GM23338 (cell line): Measurements from ENCODE around the gene GLYATL1B. TPM values are rescaled to one million over a fixed set of nuclear protein-coding genes. Genes with fewer than 3 reads are reported as not detected.
"Not testable (repeated sequence)": the region's sequence is repeated elsewhere in the genome, so short reads cannot be mapped to it uniquely, and the experiment has no call there.

Experiments
- ATAC-seq: fragments of 200-7000 bp; cut with Tn5 transposase; 3 replicates; pipeline ENCODE4 v1.9.1; 2020
- DNase-seq: peaks from one replicate; pipeline ENCODE4 v3.0.0-alpha.2; 2015; ENCODE audit warnings: low spot score
- H2AFZ ChIP-seq: fragments of 200-600 bp; sonication (generic); 2 replicates; pipeline ENCODE4 v1.8.0; 2016; ENCODE audit warnings: antibody characterized with exemption, mild to moderate bottlenecking, moderate library complexity
- H3F3A ChIP-seq: fragments of 200-600 bp; sonication (generic); replicated peaks from 2 replicates; pipeline ENCODE4 v1.8.0; 2017; ENCODE audit warnings: antibody characterized with exemption, mixed run types, low read depth
- H3K27ac ChIP-seq: fragments of 200-600 bp; sonication (generic); 2 replicates; pipeline ENCODE4 v1.6.1; 2016; ENCODE audit warnings: low read depth
- H3K27me3 ChIP-seq: fragments of 200-600 bp; sonication (generic); 2 replicates; pipeline ENCODE4 v1.8.0; 2016; ENCODE audit warnings: mild to moderate bottlenecking, mixed run types, moderate library complexity; ENCODE audit not compliant: insufficient read depth
- H3K36me3 ChIP-seq: fragments of 200-600 bp; sonication (generic); 2 replicates; pipeline ENCODE4 v1.8.0; 2016; ENCODE audit warnings: mild to moderate bottlenecking; ENCODE audit not compliant: insufficient read depth
- H3K4me1 ChIP-seq: fragments of 200-600 bp; sonication (generic); 2 replicates; pipeline ENCODE4 v1.8.0; 2016; ENCODE audit warnings: mild to moderate bottlenecking, moderate library complexity; ENCODE audit not compliant: insufficient read depth
- H3K4me2 ChIP-seq: fragments of 200-600 bp; sonication (generic); 2 replicates; pipeline ENCODE4 v1.7.1; 2017; ENCODE audit warnings: mixed run types
- H3K4me3 ChIP-seq: fragments of 200-600 bp; sonication (generic); 2 replicates; pipeline ENCODE4 v1.6.1; 2016; ENCODE audit warnings: mixed run types
- H3K79me2 ChIP-seq: fragments of 200-600 bp; sonication (generic); replicated peaks from 2 replicates; pipeline ENCODE4 v1.8.0; 2017; ENCODE audit warnings: mild to moderate bottlenecking; ENCODE audit not compliant: insufficient read depth
- H3K9me2 ChIP-seq: fragments of 200-600 bp; sonication (generic); 2 replicates; pipeline ENCODE4 v1.8.0; 2017; ENCODE audit not compliant: insufficient read depth
- H4K20me1 ChIP-seq: fragments of 200-600 bp; sonication (generic); replicated peaks from 2 replicates; pipeline ENCODE4 v1.8.0; 2017; ENCODE audit warnings: mild to moderate bottlenecking; ENCODE audit not compliant: insufficient read depth
- H3K27ac Mint-ChIP-seq: 2 replicates; pipeline ENCODE4 v1.8.0; 2020; ENCODE audit warnings: inconsistent platforms, mild to moderate bottlenecking, moderate library complexity, mixed read lengths
- H3K27me3 Mint-ChIP-seq: 3 replicates; pipeline ENCODE4 v1.8.0; 2022; ENCODE audit warnings: low read depth, mild to moderate bottlenecking, moderate library complexity, mixed read lengths, inconsistent platforms; ENCODE audit not compliant: insufficient read depth, poor library complexity
- H3K36me3 Mint-ChIP-seq: 3 replicates; pipeline ENCODE4 v1.8.0; 2021; ENCODE audit warnings: low read depth, mild to moderate bottlenecking, inconsistent platforms, moderate library complexity, mixed read lengths
- H3K4me1 Mint-ChIP-seq: 3 replicates; pipeline ENCODE4 v1.8.0; 2020; ENCODE audit warnings: mild to moderate bottlenecking, inconsistent platforms, mixed read lengths
- H3K4me3 Mint-ChIP-seq: 3 replicates; pipeline ENCODE4 v1.8.0; 2021; ENCODE audit warnings: moderate library complexity, mild to moderate bottlenecking, inconsistent platforms, mixed read lengths
- H3K9me3 Mint-ChIP-seq: 3 replicates; pipeline ENCODE4 v1.8.0; 2020; ENCODE audit warnings: moderate library complexity, mild to moderate bottlenecking, inconsistent platforms, mixed read lengths
- CTCF ChIP-seq, 2 experiments: fragments of 200-600 bp in 1 of 2; sonication (generic) in 1 of 2; conservative IDR thresholded peaks; 2 replicates each; pipeline versions ENCODE4 v1.5.1 to v1.6.1; 2016 to 2017; ENCODE audit warnings: antibody characterized with exemption in 2 of 2, low read depth in 2 of 2, mild to moderate bottlenecking in 2 of 2, moderate library complexity in 1 of 2
- POLR2AphosphoS5 ChIP-seq: IDR thresholded peaks from 2 replicates; pipeline ENCODE4 v1.6.1; 2016; ENCODE audit warnings: antibody characterized with exemption, low read depth
- STAT1 ChIP-seq: IDR thresholded peaks from one replicate; pipeline ENCODE4 v1.6.1; 2016; ENCODE audit warnings: antibody characterized with exemption; ENCODE audit not compliant: unreplicated experiment
- ZNF462 ChIP-seq: fragments of 250-450 bp; sonication (Bioruptor Pico); IDR thresholded peaks from 2 replicates; pipeline ENCODE4 v1.5.0; 2020; ENCODE audit warnings: mild to moderate bottlenecking, moderate library complexity
- polyA plus RNA-seq: library from polyadenylated mRNA; unstranded; fragments of >200 nt; fragmentation: Nextera tagmentation; extraction: Ambion mirVana; gene quantifications from 2 replicates; pipeline ENCODE4 v1.2.1, GENCODE V29; 2016
- total RNA-seq: library from RNA; depleted of rRNA; stranded (reverse); fragments of >200 nt; shearing (Covaris generic); gene quantifications from 2 replicates; pipeline ENCODE4 v1.2.3, GENCODE V29; 2014

GLYATL1B gene
- total and polyA plus RNA-seq, 2 experiments from 2014 or later, result 0.27 to 0.90 TPM

- TF ChIP-seq POLR2AphosphoS5 (no peak), CTCF (conservative IDR thresholded peaks at IDR 0.05; ENCODE audit: low read depth in 2 of 2) (no peak), ZNF462 (no peak), STAT1 (no peak)
- peaks cover 8% of the 10 kb centered on the region for H3K4me1 Mint-ChIP-seq
- no peaks in the 10 kb centered on the region for H3K36me3 ChIP-seq
- no peak overlapping the region for H3K4me2 ChIP-seq
- no peaks in the 10 kb centered on the region for H4K20me1 ChIP-seq
- H3K4me1 ChIP-seq, result no peaks in the 10 kb centered on the region
- H3K9me2 ChIP-seq, result peaks cover 9% of the 10 kb centered on the region; the same call in 1 of the 2 replicates
- H3K4me3 ChIP-seq, result no peak overlapping the region
- no peak overlapping the region for H3K27ac ChIP-seq
- no peak for DNase-seq
- no peak for ATAC-seq
- no peaks in the 10 kb centered on the region for H3K27me3 ChIP-seq
- no peaks in the 10 kb centered on the region for H3K27me3 Mint-ChIP-seq
- peaks cover 12% of the 10 kb centered on the region; the same call in 2 of the 3 replicates for H3K9me3 Mint-ChIP-seq
- H3K4me3 Mint-ChIP-seq, result no peak overlapping the region
- H3K27ac Mint-ChIP-seq, result no peak overlapping the region
- H3K36me3 Mint-ChIP-seq, result no peaks in the 10 kb centered on the region; the same call in 2 of the 3 replicates
- H3K79me2 ChIP-seq, result no peaks in the 10 kb centered on the region
- H3F3A ChIP-seq, result no peaks in the 10 kb centered on the region
- no peak overlapping the region for H2AFZ ChIP-seq
Measured at GRCh38 chr11:59079086-59079485, 7.0 kb upstream of the GLYATL1B start.

GRCh38 chr11:59080421-59080820 is 5.7 kb upstream of the GLYATL1B start:
- H3K27ac Mint-ChIP-seq, result not testable (repeated sequence)

GRCh38 chr11:59081430-59082020 is 4.6 kb upstream of the GLYATL1B start:
- H3K27ac Mint-ChIP-seq, result not testable (repeated sequence)

More at GRCh38 chr11:59080421-59080820, 5.7 kb upstream of the GLYATL1B start:
- not testable (repeated sequence) for H3F3A ChIP-seq, H3K36me3 Mint-ChIP-seq, H3K27me3 ChIP-seq, H3K27ac ChIP-seq, H3K4me3 ChIP-seq, DNase-seq, H3K9me3 Mint-ChIP-seq, H3K27me3 Mint-ChIP-seq, H4K20me1 ChIP-seq, H3K4me3 Mint-ChIP-seq, ATAC-seq, H3K4me2 ChIP-seq, H3K79me2 ChIP-seq, H3K9me2 ChIP-seq, H3K36me3 ChIP-seq, H3K4me1 Mint-ChIP-seq, H2AFZ ChIP-seq, H3K4me1 ChIP-seq

More at GRCh38 chr11:59081430-59082020, 4.6 kb upstream of the GLYATL1B start:
- ATAC-seq, H3K79me2 ChIP-seq, H3K4me1 Mint-ChIP-seq, H3K9me3 Mint-ChIP-seq, H2AFZ ChIP-seq, H3K9me2 ChIP-seq, H3K4me3 ChIP-seq, H3F3A ChIP-seq, H3K36me3 Mint-ChIP-seq, H3K4me1 ChIP-seq, H3K27me3 Mint-ChIP-seq, H3K4me3 Mint-ChIP-seq, H3K27ac ChIP-seq, H4K20me1 ChIP-seq, H3K36me3 ChIP-seq, H3K27me3 ChIP-seq, DNase-seq, H3K4me2 ChIP-seq: not testable (repeated sequence)
